ENCODE measurements around the gene GRK2.

- TF ChIP-seq CTCF (conservative IDR thresholded peaks at IDR 0.05 in 1 of 2, IDR thresholded peaks at IDR 0.05 in 1 of 2; ENCODE audit: low read depth in 1 of 2, low read length in 2 of 2) (no peak), EZH2 (IDR thresholded peaks at IDR 0.05; ENCODE audit: low read length, missing control alignments) (no peak)
Measured at GRCh38 chr11:67250059-67251043, 15.9 kb upstream of the GRK2 start.
